Tibial nerve (tissue), 3 donors: ENCODE measurements around the gene ATP6V1G3.

Experiments
- POLR2A ChIP-seq, 2 donors: fragments of 450-650 bp; IDR thresholded peaks; one replicate each; pipeline ENCODE4 v1.6.1; 2017; ENCODE audit warnings: antibody characterized with exemption in 2 of 2, mild to moderate bottlenecking in 2 of 2, moderate library complexity in 2 of 2
- TF ChIP-seq, protein P1 (sequence below), 5 experiments: fragments of 200-600 bp in 3 of 5; fragments of 450-650 bp in 2 of 5; sonication (generic) in 3 of 5; IDR thresholded peaks; one replicate each; pipeline ENCODE4 v1.5.1; 2016 to 2019; ENCODE audit warnings: antibody characterized with exemption in 5 of 5, mild to moderate bottlenecking in 3 of 5, moderate library complexity in 2 of 5

DNA sequence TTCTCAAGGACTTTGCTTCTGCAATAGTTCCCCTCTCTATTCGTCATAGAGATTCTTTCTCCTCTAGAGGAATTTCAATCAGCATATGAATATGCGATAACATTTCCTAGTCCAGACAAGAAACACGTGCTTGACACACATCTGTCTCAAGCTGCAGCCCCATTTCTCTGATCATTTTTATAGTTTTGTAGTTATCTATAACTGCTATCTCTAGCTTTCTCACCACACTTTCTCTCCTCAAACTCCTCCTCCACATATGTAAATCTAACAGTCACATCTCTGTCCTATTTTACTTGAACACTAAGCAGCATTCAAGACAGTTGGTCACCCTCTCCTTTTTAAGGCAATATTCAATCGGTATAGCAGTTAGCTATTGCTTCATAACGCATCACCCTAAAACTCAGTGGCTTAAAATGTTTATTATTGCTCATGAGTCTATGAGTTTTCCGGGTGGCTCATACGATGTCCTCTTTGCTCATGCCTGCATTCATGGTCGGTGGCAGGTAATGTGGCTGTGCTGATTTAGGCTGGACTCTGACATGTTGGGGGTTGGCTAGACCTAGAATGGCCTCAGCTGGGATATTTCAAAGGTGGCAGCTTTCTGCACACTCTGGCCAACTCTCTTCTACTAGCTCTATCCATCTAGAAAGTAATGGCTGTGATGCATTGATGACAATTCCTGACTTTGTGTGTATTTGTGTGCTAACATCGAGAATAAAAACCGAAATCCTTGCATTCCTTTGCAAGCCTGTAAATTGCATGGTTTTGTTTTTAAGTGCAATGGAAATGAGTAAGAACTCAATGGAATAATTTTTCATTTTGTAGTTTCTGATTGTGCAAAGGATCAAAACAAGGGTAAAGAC is 20.6 kb downstream of the ATP6V1G3 start:
- TF ChIP-seq, protein P1, sequence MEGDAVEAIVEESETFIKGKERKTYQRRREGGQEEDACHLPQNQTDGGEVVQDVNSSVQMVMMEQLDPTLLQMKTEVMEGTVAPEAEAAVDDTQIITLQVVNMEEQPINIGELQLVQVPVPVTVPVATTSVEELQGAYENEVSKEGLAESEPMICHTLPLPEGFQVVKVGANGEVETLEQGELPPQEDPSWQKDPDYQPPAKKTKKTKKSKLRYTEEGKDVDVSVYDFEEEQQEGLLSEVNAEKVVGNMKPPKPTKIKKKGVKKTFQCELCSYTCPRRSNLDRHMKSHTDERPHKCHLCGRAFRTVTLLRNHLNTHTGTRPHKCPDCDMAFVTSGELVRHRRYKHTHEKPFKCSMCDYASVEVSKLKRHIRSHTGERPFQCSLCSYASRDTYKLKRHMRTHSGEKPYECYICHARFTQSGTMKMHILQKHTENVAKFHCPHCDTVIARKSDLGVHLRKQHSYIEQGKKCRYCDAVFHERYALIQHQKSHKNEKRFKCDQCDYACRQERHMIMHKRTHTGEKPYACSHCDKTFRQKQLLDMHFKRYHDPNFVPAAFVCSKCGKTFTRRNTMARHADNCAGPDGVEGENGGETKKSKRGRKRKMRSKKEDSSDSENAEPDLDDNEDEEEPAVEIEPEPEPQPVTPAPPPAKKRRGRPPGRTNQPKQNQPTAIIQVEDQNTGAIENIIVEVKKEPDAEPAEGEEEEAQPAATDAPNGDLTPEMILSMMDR (IDR thresholded peaks at IDR 0.05), result no peak
- TF ChIP-seq POLR2A (IDR thresholded peaks at IDR 0.05), result no peak
